ENCODE data around the gene ZNF609. TPM values are rescaled to one million over a fixed set of nuclear protein-coding genes. Genes with fewer than 3 reads are reported as not detected.

Gene ZNF609
- total RNA-seq, 1 donor from 2014 or later: 24.1 TPM

DNA sequence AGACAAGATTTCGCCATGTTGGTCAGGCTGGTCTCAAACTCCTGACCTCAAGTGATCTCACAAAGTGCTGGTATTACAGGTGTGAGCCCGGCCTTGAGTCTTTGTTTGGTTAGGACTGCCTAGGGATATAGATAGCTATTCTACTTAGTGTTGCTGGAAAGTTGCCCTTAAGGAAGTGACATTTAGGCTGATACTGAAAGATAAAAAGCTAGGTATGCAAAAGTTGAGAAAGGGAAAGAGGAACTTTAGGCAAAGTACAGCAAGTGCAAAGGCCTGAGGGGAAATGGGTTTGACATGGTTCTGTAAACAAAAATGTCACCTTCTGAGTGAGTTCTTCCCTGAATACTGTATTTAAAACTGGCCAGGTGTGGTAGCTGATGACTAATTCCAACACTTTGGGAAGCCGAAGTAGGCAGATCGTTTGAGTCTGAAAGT lies 111.5 kb downstream of the ZNF609 start:
- H3K27ac Mint-ChIP-seq (ENCODE audit: unreplicated experiment): no peak overlapping the region
- no peaks in the 10 kb centered on the region for H3K27me3 Mint-ChIP-seq (ENCODE audit: low read depth)
- peaks cover 3% of the 10 kb centered on the region for H3K9me3 Mint-ChIP-seq (ENCODE audit: low read depth)
- peaks cover 1% of the 10 kb centered on the region for H3K36me3 Mint-ChIP-seq (ENCODE audit: low read depth)
- no peak for DNase-seq (ENCODE audit: low spot score)
- TF ChIP-seq, protein P1, sequence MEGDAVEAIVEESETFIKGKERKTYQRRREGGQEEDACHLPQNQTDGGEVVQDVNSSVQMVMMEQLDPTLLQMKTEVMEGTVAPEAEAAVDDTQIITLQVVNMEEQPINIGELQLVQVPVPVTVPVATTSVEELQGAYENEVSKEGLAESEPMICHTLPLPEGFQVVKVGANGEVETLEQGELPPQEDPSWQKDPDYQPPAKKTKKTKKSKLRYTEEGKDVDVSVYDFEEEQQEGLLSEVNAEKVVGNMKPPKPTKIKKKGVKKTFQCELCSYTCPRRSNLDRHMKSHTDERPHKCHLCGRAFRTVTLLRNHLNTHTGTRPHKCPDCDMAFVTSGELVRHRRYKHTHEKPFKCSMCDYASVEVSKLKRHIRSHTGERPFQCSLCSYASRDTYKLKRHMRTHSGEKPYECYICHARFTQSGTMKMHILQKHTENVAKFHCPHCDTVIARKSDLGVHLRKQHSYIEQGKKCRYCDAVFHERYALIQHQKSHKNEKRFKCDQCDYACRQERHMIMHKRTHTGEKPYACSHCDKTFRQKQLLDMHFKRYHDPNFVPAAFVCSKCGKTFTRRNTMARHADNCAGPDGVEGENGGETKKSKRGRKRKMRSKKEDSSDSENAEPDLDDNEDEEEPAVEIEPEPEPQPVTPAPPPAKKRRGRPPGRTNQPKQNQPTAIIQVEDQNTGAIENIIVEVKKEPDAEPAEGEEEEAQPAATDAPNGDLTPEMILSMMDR (IDR thresholded peaks at IDR 0.05): no peak
- no peak overlapping the region for H3K4me3 Mint-ChIP-seq (ENCODE audit: unreplicated experiment)
- peaks cover 29% of the 10 kb centered on the region for H3K4me1 Mint-ChIP-seq (ENCODE audit: low read depth)

DNA sequence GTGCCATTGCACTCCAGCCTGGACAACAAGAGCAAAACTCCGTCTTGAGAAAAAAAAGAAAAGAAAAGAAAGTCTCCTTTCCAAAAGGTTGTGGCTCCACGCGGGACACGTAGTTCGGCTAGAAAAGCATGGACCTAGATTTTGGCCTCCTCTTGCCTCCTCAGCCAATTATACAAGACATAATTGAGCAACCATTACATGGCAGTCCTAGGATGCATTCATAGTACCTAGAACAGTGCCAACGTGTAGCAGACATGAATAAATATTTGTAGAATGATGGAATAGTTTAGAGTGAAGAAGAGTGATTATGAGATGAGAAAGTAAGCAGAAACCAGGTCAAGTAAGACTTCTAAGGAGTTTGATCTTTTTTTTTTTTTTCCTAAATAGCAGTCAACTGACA lies 112.5 kb downstream of the ZNF609 start:
- Mint-ChIP-seq H3K4me1 (ENCODE audit: low read depth) (peaks cover 29% of the 10 kb centered on the region), H3K36me3 (ENCODE audit: low read depth) (peaks cover 1% of the 10 kb centered on the region), H3K9me3 (ENCODE audit: low read depth) (peaks cover 3% of the 10 kb centered on the region), H3K27me3 (ENCODE audit: low read depth) (no peaks in the 10 kb centered on the region), H3K4me3 (ENCODE audit: unreplicated experiment) (no peak overlapping the region), H3K27ac (ENCODE audit: unreplicated experiment) (no peak overlapping the region)
- TF ChIP-seq, protein P1 (IDR thresholded peaks at IDR 0.05): no peak
- DNase-seq (ENCODE audit: low spot score): no peak

DNA sequence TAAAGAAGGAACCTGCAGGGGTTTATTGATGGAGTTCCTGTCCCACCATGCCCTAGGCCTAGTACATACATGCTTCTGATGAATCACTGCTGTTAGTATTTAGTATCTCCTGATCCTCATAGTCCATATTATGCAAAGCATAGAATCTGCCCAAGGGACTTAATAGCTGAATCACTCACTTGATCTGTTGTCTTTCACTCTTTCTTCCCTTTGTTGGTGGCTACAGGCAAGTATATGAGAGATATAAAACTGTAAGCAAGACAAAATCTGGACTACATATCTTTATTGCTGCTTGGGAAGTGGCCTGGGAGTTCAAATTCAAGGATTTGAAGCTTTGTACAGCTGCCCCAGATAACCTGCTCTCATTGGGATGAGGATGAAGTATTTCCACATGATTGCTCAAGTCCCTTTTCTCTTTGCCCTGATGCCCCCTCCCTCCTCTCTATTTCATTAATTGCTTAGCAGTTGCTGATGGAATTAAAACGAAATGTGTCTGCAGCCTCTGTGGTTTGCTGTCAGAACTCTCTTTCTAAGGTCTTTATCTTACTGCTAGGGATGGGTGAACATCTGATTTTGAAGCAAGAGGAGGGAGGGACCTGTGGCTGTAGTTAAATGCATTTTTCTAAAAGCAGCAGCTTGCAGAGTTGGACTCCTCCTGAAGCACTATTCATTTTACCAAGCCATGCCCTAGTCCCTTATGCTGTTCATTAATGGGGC lies 114.1 kb downstream of the ZNF609 start:
- H3K4me3 Mint-ChIP-seq (ENCODE audit: unreplicated experiment): no peak overlapping the region
- H3K27ac Mint-ChIP-seq (ENCODE audit: unreplicated experiment): peak overlapping the region; percentile 59
- peaks cover 18% of the 10 kb centered on the region for H3K4me1 Mint-ChIP-seq (ENCODE audit: low read depth)

DNA sequence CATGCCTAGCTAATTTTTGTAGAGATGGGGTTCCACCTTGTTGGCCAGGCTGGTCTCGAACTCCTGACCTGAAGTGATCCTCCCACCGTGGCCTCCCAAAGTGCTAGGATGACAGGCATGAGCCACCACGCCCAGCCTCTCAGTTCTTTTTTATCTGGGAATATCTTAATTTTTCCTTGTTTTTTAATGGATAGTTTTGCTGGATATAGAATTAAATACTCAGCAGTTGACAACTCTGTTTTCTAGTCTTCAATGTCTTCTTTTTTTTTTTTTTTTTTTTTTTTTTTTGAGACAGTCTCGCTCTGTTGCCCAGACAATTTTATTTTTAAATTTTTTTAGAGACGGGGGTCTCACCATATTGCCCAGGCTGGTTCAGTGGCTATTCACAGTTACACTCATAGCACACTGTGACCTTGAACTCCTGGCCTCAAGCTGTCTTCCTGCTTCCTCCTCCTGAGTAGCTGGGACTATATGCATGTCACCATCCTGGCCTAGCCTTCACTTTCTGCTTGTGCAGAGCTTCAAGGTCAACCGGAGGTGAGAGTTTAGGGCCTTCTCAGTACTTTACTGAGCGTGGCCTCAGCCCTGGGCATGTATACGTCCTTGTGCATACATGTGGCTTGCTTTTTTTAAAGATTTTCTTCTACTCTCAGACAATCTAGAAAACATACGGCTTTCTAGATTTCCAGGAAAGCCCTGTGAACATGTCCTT lies 120.5 kb downstream of the ZNF609 start:
- Mint-ChIP-seq H3K27me3 (ENCODE audit: low read depth) (no peaks in the 10 kb centered on the region), H3K4me3 (ENCODE audit: unreplicated experiment) (no peak overlapping the region), H3K9me3 (ENCODE audit: low read depth) (peaks cover 10% of the 10 kb centered on the region), H3K4me1 (ENCODE audit: low read depth) (peaks cover 14% of the 10 kb centered on the region), H3K36me3 (ENCODE audit: low read depth) (peaks cover 8% of the 10 kb centered on the region), H3K27ac (ENCODE audit: unreplicated experiment) (no peak overlapping the region)
- no peak for DNase-seq (ENCODE audit: low spot score)
- TF ChIP-seq, protein P1 (IDR thresholded peaks at IDR 0.05): no peak

More for the DNA sequence above, 114.1 kb downstream of the ZNF609 start:
- Mint-ChIP-seq H3K9me3 (ENCODE audit: low read depth) (peaks cover 3% of the 10 kb centered on the region), H3K27me3 (ENCODE audit: low read depth) (no peaks in the 10 kb centered on the region), H3K36me3 (ENCODE audit: low read depth) (peaks cover 1% of the 10 kb centered on the region)
- TF ChIP-seq, protein P1 (IDR thresholded peaks at IDR 0.05): no peak
- no peak for DNase-seq (ENCODE audit: low spot score)

DNA sequence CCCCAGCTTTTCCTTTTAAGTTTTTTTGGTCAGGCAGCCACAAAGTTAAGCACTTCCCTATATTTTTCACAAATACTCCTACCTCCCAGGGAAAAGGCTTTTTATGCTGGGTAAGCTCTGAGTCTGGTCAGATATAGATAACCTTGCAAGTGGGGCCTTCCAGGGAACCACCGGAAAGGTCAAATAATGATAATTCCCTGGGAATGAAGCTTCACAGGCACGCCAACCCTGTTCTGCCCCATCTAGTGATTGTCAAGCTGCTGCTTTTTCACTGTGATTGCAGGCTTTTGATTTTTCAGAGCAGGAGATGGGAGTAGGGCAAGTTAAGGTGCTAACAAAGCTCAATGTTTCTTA lies 121.0 kb downstream of the ZNF609 start:
- no peaks in the 10 kb centered on the region for H3K27me3 Mint-ChIP-seq (ENCODE audit: low read depth)
- peaks cover 10% of the 10 kb centered on the region for H3K9me3 Mint-ChIP-seq (ENCODE audit: low read depth)
- H3K27ac Mint-ChIP-seq (ENCODE audit: unreplicated experiment): no peak overlapping the region
- no peak overlapping the region for H3K4me3 Mint-ChIP-seq (ENCODE audit: unreplicated experiment)
- H3K36me3 Mint-ChIP-seq (ENCODE audit: low read depth): peaks cover 8% of the 10 kb centered on the region
- TF ChIP-seq, protein P1 (IDR thresholded peaks at IDR 0.05): no peak
- DNase-seq (ENCODE audit: low spot score): no peak
- H3K4me1 Mint-ChIP-seq (ENCODE audit: low read depth): peaks cover 16% of the 10 kb centered on the region

Data from chondrocyte (in vitro differentiated cells).